Duodenal mucosa (tissue), 2 donors: ENCODE results near the gene KCNJ18.
"Not testable (repeated sequence)": the region's sequence is repeated elsewhere in the genome, so short reads cannot be mapped to it uniquely, and the experiment has no call there.

ENCODE experiments used
- H3K27ac ChIP-seq: one replicate; pipeline ENCODE4 v1.7.0; 2013; ENCODE audit warnings: low read depth, low read length
- H3K27me3 ChIP-seq, 2 donors: one replicate each; pipeline ENCODE4 v1.7.0; 2013; ENCODE audit warnings: low read length in 2 of 2, control low read depth in 1 of 2; ENCODE audit not compliant: insufficient read depth in 2 of 2, control insufficient read depth in 1 of 2
- H3K36me3 ChIP-seq, 2 donors: one replicate each; pipeline ENCODE4 v1.7.0; 2013; ENCODE audit warnings: low read length in 2 of 2, control low read depth in 1 of 2; ENCODE audit not compliant: insufficient read depth in 2 of 2, control insufficient read depth in 1 of 2
- H3K4me1 ChIP-seq, 2 donors: one replicate each; pipeline ENCODE4 v1.7.0; 2013; ENCODE audit warnings: low read length in 2 of 2, control low read depth in 1 of 2; ENCODE audit not compliant: insufficient read depth in 2 of 2, control insufficient read depth in 1 of 2
- H3K4me3 ChIP-seq, 2 donors: one replicate each; pipeline ENCODE4 v1.7.0; 2013; ENCODE audit warnings: low read length in 2 of 2, low read depth in 1 of 2
- H3K9ac ChIP-seq, 2 donors: one replicate each; pipeline ENCODE4 v1.7.0; 2013; ENCODE audit warnings: low read length in 2 of 2, low read depth in 1 of 2
- H3K9me3 ChIP-seq, 2 donors: one replicate each; pipeline ENCODE4 v1.7.0; 2013; ENCODE audit warnings: low read length in 2 of 2, control low read depth in 1 of 2; ENCODE audit not compliant: control insufficient read depth in 1 of 2

Gene KCNJ18

DNA sequence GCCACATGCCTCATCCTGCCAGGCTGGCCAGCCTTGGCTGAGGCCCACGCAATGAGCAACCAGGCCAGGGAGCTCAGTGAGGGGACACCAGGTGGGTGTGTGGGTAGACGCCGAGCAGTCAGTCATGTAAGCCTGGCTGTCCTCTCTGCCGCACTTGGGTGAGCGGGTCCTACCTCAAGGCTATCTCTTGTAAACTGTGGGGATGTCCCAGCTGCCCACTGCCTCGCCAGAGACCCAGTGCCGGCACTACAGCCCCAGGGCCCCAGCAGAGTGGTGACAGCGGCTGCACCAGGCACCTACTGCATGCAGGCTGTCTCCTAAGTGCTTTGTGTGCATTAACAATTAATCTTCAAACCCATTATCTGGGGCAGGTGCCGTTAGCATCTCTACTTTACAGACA lies 52.3 kb downstream of the KCNJ18 start:
- not testable (repeated sequence) for H3K4me3 ChIP-seq, H3K9ac ChIP-seq, H3K4me1 ChIP-seq, H3K27me3 ChIP-seq, H3K9me3 ChIP-seq, H3K36me3 ChIP-seq, H3K27ac ChIP-seq

DNA sequence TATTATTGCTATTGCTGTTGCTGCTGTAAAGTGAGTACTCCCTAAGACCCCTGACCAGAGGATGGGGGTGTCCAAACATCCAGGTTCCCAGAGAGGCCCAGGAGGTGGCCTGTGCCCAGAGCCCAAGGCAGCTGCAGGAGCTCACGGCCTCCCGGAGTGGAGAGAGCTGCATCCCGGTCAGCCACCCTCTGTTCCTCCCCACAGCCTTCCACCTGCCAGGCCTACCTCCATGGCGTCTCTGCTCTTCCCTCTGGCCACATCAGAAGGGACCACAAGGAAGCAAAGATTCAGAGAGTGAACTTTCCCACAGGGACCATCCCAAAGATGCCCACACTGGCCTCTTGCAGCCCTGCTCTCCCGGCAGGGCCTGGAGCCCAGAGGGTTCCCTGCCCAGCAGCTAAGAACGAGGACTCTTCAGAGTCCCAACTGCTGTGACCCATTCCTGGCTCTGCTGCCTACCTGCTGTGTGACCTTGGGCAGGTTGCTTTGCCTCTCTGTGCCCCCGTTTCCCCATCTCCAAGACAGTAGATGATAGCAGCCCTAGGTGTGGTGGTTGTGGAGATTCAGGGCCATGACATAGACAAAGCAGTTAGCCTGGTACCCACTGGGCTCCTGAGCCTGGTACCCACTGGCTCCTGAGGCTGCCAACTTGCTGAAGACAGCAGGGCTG lies 53.2 kb downstream of the KCNJ18 start:
- H3K4me1 ChIP-seq, H3K4me3 ChIP-seq, H3K9ac ChIP-seq, H3K27ac ChIP-seq, H3K27me3 ChIP-seq, H3K9me3 ChIP-seq, H3K36me3 ChIP-seq: not testable (repeated sequence)

DNA sequence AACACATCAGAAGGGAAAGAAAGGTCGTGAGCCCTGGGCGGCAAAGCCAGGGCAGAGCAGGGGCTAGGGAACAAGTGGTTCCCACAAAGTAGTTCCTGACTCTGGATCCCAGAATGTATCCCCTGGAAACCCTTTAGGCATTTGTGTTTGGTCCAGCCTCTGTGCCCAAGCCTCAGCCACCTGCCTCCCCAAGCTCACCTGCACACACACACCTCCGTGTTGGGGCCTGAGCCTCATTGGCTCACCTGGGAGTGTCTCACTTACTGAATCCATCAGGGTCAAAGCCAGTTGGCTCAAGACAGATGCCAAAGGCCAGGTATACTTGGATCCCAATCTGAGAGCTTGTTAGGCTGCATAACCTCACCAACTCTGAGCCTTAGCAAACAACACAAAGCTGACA lies 54.1 kb downstream of the KCNJ18 start:
- not testable (repeated sequence) for H3K27ac ChIP-seq

DNA sequence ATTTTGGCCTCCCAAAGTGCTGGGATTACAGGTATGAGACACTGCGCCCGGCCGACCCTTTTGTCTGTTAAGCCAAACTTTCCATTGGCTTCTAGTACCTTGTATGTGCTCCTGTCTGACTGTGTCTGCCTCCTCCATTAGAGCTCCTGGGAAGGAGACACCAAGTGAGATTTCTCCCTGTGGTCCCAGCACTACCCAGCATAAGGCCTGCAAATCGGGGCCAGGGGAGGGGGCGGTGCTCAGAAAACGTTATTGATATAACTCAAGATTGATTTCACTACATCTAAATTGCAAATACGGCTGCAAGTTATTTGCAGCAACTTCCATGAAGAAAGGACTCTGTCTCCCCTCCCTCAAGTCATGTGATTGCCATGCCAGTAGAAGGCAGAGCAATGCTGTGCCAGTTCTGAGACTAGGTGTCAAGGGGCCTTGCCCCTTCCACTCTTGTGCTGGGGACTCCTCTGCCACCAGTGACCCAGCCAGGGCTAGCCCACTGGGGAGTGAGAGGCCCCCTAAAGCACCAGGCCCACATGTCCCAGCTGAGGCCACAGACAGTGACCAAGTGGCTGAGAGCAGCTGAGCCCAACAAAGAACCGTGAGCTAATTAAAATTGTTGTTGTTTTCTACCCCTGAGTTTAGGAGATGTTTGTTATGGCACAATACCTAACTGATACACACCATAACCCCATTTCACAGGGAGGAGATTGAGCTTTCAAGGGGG lies 55.0 kb downstream of the KCNJ18 start:
- H3K4me3 ChIP-seq, H3K27me3 ChIP-seq, H3K9ac ChIP-seq, H3K36me3 ChIP-seq, H3K4me1 ChIP-seq, H3K27ac ChIP-seq, H3K9me3 ChIP-seq: not testable (repeated sequence)

More for the DNA sequence above, 54.1 kb downstream of the KCNJ18 start:
- H3K4me3 ChIP-seq, H3K9ac ChIP-seq, H3K4me1 ChIP-seq, H3K9me3 ChIP-seq, H3K36me3 ChIP-seq, H3K27me3 ChIP-seq: not testable (repeated sequence)

DNA sequence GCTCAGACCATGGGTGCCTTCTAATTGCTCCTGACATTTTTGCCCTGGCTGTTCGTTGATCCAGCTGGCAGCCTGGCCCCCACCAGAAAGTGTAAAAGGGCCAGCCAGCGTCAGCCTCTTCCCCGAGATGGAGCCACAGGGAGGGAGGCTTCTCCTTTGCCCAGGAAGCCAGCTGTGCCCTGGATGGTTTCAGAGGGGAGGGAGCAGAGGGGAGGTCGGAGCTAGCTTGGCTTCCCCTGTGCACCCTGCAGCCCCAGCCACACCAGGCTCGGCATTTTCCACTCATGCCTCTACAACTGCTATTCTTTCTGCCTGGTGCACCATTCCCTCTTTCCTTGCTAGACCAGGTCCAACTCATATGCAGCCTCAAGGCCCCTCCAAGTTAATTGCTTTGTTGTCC lies 56.4 kb downstream of the KCNJ18 start:
- not testable (repeated sequence) for H3K4me1 ChIP-seq, H3K36me3 ChIP-seq, H3K27ac ChIP-seq, H3K4me3 ChIP-seq, H3K27me3 ChIP-seq, H3K9me3 ChIP-seq, H3K9ac ChIP-seq

DNA sequence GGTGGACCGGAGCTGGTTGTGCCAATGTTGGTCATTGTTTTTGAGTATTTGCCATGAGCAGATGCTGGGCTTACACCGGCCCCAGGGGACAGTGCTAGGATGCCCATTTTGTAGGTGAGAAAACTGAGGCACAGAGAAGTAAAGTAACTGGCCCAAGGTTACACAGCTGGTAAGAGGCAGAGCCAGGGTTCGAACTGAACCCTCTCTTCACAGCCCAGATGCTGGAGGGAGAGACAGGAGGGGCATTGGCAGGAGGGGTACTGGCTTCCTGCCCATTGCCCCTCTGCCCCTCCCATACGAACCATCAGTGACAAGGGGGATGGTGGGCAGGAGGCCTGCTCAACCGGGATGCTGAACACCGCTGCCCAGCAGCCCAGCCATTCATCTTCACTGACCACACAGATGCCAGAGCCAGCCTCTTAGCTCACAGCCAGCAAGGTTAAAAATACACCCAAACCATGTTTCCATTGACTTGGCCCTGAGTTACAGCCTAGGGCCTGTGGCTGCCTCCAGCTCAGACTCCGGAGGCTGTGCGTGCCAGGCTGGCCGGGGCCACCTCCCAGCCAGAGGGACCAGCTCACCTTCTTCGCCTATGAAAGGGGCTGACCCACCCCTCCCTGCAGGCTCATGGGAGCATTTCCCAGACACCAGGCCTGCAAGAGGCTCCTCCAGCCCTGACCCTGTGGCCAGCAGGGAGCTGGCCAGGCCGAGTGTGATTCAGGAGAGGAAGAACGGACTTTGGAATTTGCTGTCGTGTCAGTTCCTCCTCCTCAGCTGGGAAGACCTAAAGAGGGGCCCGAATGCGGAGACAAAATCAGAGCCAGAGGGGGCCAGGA lies 57.6 kb downstream of the KCNJ18 start:
- H3K4me1 ChIP-seq, H3K27ac ChIP-seq: not testable (repeated sequence)

DNA sequence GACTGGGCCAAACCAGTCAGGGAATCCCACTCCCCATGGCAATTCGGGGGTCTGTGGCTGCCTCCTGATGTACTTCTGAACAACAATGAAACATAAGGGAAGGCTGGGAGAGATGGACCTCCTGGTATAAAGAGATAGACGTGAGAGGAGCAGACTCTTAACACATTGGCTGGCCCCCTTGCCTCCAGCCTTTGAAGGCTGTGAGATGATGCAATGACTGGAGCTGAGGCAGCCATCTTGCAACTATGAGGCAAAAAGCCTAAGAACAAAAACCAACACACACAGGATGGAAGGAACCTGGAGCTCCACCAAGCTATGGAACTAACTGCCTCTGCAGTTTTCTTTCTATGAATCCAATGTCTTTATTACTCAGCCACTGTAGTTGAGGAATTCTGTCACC lies 58.8 kb downstream of the KCNJ18 start:
- H3K27me3 ChIP-seq, H3K9me3 ChIP-seq, H3K4me3 ChIP-seq, H3K4me1 ChIP-seq, H3K27ac ChIP-seq, H3K9ac ChIP-seq, H3K36me3 ChIP-seq: not testable (repeated sequence)

More for the DNA sequence above, 57.6 kb downstream of the KCNJ18 start:
- not testable (repeated sequence) for H3K9me3 ChIP-seq, H3K36me3 ChIP-seq, H3K27me3 ChIP-seq, H3K4me3 ChIP-seq, H3K9ac ChIP-seq
